Measurements from ENCODE around the gene POTEB2.
"Not testable (repeated sequence)": the region's sequence is repeated elsewhere in the genome, so short reads cannot be mapped to it uniquely, and the experiment has no call there.

The POTEB2 gene
- 0 reads per million in 2 experiments for total RNA-seq

- DNase-seq (ENCODE audit: low read depth): not testable (repeated sequence)
These were observed at the start of gene POTEB2 for GRCh38 chr15:20866214-20866613. POTEB2 (minus strand) TSS chr15:20866314; CDS start chr15:20866281, 33 bp downstream.

DNA sequence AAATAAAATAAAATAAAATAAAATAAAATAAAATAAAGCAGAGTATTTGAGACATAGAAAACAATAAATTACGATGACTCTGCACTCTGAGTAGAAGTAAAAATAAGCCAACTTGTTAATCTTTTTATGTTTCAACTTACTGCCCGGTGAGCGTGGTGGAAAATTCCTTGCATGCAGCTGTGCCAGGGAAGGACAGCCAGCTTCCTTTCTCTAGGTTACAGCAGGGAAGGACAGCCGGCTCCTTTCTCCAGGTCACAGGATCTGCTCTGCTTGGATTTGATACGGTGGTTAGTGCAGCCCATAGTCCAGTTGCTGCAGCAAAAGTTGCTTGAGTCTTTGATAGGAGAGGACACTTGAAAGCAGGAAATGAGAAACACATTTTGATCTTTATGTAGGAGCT lies 13.8 kb upstream of the POTEB2 start:
- not testable (repeated sequence) for DNase-seq (ENCODE audit: low read depth)

GRCh38 chr15:20878464-20878863 lies 12.3 kb upstream of the POTEB2 start:
- not testable (repeated sequence) for DNase-seq (ENCODE audit: low read depth)

DNA sequence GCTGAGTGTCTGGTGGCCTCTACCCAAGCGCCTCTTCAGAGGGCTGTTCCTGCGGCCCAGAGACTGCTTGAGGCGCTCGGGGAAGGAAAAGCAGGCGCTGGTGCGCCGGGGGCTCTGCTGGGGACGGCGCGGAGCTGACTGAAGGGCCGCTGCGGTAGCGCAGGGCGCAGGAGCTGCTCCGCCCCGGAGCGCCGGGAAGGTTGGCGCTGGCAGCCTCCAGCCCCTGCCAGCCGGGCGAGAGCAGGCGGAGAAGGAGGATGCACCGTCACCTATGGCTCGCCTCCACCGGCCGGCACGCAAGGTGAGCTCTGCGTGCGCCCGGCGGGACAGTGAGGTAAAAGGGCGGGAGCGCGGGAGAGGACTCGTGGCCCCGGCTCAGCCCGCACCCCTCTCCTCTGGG lies 11.7 kb upstream of the POTEB2 start:
- DNase-seq (ENCODE audit: low read depth): not testable (repeated sequence)

All from T follicular helper cell (primary cell).